B cell (primary cell): ENCODE measurements around the gene TIAM2. TPM values are rescaled to one million over a fixed set of nuclear protein-coding genes. Genes with fewer than 3 reads are reported as not detected.

ENCODE experiments used
- ATAC-seq: fragments of 200-7000 bp; cut with Tn5 transposase; one replicate; pipeline ENCODE4 v1.10.0; 2021; ENCODE audit warnings: low read depth, mild to moderate bottlenecking, moderate number of reproducible peaks, moderate library complexity
- CTCF ChIA-PET: fragments of 350-600 bp; sonication (Branson Sonifier 250); formaldehyde crosslinking; loops from one replicate; lab custom pipeline; 2021; ENCODE audit warnings: antibody characterized with exemption, inconsistent platforms; lab: Charles Lee
- POLR2A ChIA-PET: fragments of 350-600 bp; sonication (Branson Sonifier 250); formaldehyde crosslinking; loops from one replicate; lab custom pipeline; 2021; ENCODE audit warnings: antibody characterized with exemption; lab: Charles Lee
- DNase-seq: peaks from one replicate; pipeline ENCODE4 v3.0.0; 2013
- H2AFZ ChIP-seq: 2 replicates; pipeline ENCODE4 v1.6.1; 2012; ENCODE audit warnings: mild to moderate bottlenecking, low read depth, low read length; ENCODE audit not compliant: insufficient read depth, poor library complexity, severe bottlenecking
- H3K27ac ChIP-seq, 2 donors: 1 replicate in 1 of 2; 2 replicates in 1 of 2; pipeline ENCODE4 v1.5.1; 2012 to 2013; ENCODE audit warnings: low read length in 2 of 2, mild to moderate bottlenecking in 2 of 2, moderate library complexity in 1 of 2
- H3K27me3 ChIP-seq, 4 experiments: fragments of 200-600 bp in 1 of 4; sonication (generic) in 1 of 4; replicated peaks in 1 of 4; 1 replicate in 2 of 4; 2 replicates in 2 of 4; pipeline versions ENCODE4 v1.6.1 to v1.7.0; 2013 to 2016; ENCODE audit warnings: low read length in 3 of 4, mild to moderate bottlenecking in 2 of 4, mixed read lengths in 1 of 4, moderate library complexity in 1 of 4; ENCODE audit not compliant: insufficient read depth in 4 of 4, control insufficient read depth in 3 of 4; ENCODE audit errors: control extremely low read depth in 1 of 4
- H3K36me3 ChIP-seq, 2 experiments: replicated peaks in 1 of 2; 1 replicate in 1 of 2; 2 replicates in 1 of 2; pipeline versions ENCODE4 v1.6.1 to v1.7.1; 2013; ENCODE audit warnings: low read length in 1 of 2; ENCODE audit not compliant: insufficient read depth in 2 of 2, control insufficient read depth in 1 of 2; ENCODE audit errors: control extremely low read depth in 1 of 2, extremely low read depth in 1 of 2
- H3K4me1 ChIP-seq, 2 donors: fragments of 200-600 bp in 1 of 2; sonication (generic) in 1 of 2; 1 replicate in 1 of 2; 2 replicates in 1 of 2; pipeline versions ENCODE4 v1.5.1 to v1.6.1; 2013 to 2017; ENCODE audit warnings: low read length in 2 of 2; ENCODE audit not compliant: control insufficient read depth in 2 of 2, insufficient read depth in 2 of 2
- H3K4me2 ChIP-seq: replicated peaks from 2 replicates; pipeline ENCODE3; 2012; ENCODE audit warnings: mild to moderate bottlenecking, low read depth, low read length; ENCODE audit not compliant: poor library complexity, severe bottlenecking
- H3K4me3 ChIP-seq, 5 experiments: fragments of 200-600 bp in 1 of 5; sonication (generic) in 1 of 5; 1 replicate in 3 of 5; 2 replicates in 2 of 5; pipeline versions ENCODE4 v1.5.1 to v1.7.0; 2011 to 2016; ENCODE audit warnings: low read length in 4 of 5, mild to moderate bottlenecking in 4 of 5, low read depth in 2 of 5, control low read depth in 1 of 5, moderate library complexity in 1 of 5; ENCODE audit not compliant: insufficient read depth in 1 of 5; ENCODE audit errors: control extremely low read depth in 1 of 5, extremely low read depth in 1 of 5
- H3K79me2 ChIP-seq: fragments of 200-600 bp; sonication (generic); one replicate; pipeline ENCODE4 v1.6.0; 2016; ENCODE audit warnings: low read length; ENCODE audit not compliant: control insufficient read depth, insufficient read depth
- H3K9ac ChIP-seq: fragments of 200-600 bp; sonication (generic); 2 replicates; pipeline ENCODE4 v1.6.1; 2017; ENCODE audit warnings: mild to moderate bottlenecking, low read length, moderate library complexity
- H3K9me3 ChIP-seq, 3 donors: one replicate each; pipeline versions ENCODE4 v1.6.1 to v1.7.1; 2013; ENCODE audit warnings: low read length in 2 of 3; ENCODE audit not compliant: control insufficient read depth in 2 of 3, insufficient read depth in 1 of 3; ENCODE audit errors: control extremely low read depth in 1 of 3
- H4K20me1 ChIP-seq: 2 replicates; pipeline ENCODE4 v1.6.0; 2012; ENCODE audit warnings: mild to moderate bottlenecking, low read length; ENCODE audit not compliant: insufficient read depth, control insufficient read depth, poor library complexity, severe bottlenecking
- H3K27ac Mint-ChIP-seq: one replicate; pipeline ENCODE4 v1.8.0; 2021; ENCODE audit warnings: mixed read lengths
- H3K27me3 Mint-ChIP-seq: one replicate; pipeline ENCODE4 v1.8.0; 2021; ENCODE audit warnings: mixed read lengths
- H3K4me1 Mint-ChIP-seq: one replicate; pipeline ENCODE4 v1.8.0; 2021; ENCODE audit warnings: mixed read lengths
- H3K4me3 Mint-ChIP-seq: one replicate; pipeline ENCODE4 v1.8.0; 2021; ENCODE audit warnings: mixed read lengths
- H3K9me3 Mint-ChIP-seq: one replicate; pipeline ENCODE4 v1.8.0; 2022; ENCODE audit warnings: mixed read lengths; ENCODE audit not compliant: insufficient read depth
- CTCF ChIP-seq: fragments of 200-600 bp; IDR thresholded peaks from one replicate; pipeline ENCODE4 v1.8.0; 2022; ENCODE audit warnings: antibody characterized with exemption, mild to moderate bottlenecking
- EZH2 ChIP-seq: IDR thresholded peaks from 2 replicates; pipeline ENCODE4 v1.6.1; 2012; ENCODE audit warnings: borderline replicate concordance, low read depth, mild to moderate bottlenecking, moderate library complexity, low read length; ENCODE audit not compliant: insufficient read depth, poor library complexity, severe bottlenecking
- WGBS: methylation state at CpG from one replicate; pipeline ENCODE4 v1.1.5; 2013; ENCODE audit warnings: missing lambda C conversion rate; ENCODE audit not compliant: insufficient coverage; 5-methylcytosine and 5-hydroxymethylcytosine counted together
- intact Hi-C: fragments of 100-400 bp; cut with micrococcal nuclease; formaldehyde crosslinking; loops from one replicate; pipeline ENCODE4 v1.10.0; 2022
- polyA plus RNA-seq: library from polyadenylated mRNA; depleted of rRNA; stranded (reverse); fragments of >200 nt; gene quantifications from 2 replicates; pipeline ENCODE4 v1.2.3, GENCODE V29; 2012
- total RNA-seq, 2 donors: library from RNA; stranded (reverse); fragments of 120-200 nt in 1 of 2; gene quantifications; 1 replicate in 1 of 2; 2 replicates in 1 of 2; pipeline versions ENCODE4 v1.2.3 to v1.2.4, GENCODE V29; 2013 to 2022

The TIAM2 gene
- total and polyA plus RNA-seq, 2 donors (not counting 1 experiment from before 2014, with no cell fraction given), result 13.1 to 18.8 TPM

- H3K79me2 ChIP-seq, result no peaks in the 10 kb centered on the region
- POLR2A ChIA-PET, result no interaction called here
- no peak overlapping the region for H3K4me2 ChIP-seq
- Mint-ChIP-seq H3K27me3 (no peaks in the 10 kb centered on the region), H3K4me1 (peaks cover 2% of the 10 kb centered on the region), H3K9me3 (no peaks in the 10 kb centered on the region), H3K27ac (no peak overlapping the region), H3K4me3 (no peak overlapping the region)
- H3K27ac ChIP-seq, result no peak overlapping the region
- no peak overlapping the region for H3K4me3 ChIP-seq
- intact Hi-C loops, result no loop called here
- H3K9ac ChIP-seq, result no peak overlapping the region
- ATAC-seq (no peak), DNase-seq (no peak)
- H3K9me3 ChIP-seq, result peaks cover 0 to 3% (median 0%) of the 10 kb centered on the region in 3 donors
- H3K27me3 ChIP-seq, result no peaks in the 10 kb centered on the region
- no peaks in the 10 kb centered on the region for H3K4me1 ChIP-seq
- no peak overlapping the region for H2AFZ ChIP-seq
- H4K20me1 ChIP-seq, result no peaks in the 10 kb centered on the region
- 100% methylated on average over 1 of the region's 2 CpGs for WGBS
- H3K36me3 ChIP-seq, result peaks cover 0 to 5% of the 10 kb centered on the region in 2 experiments
- TF ChIP-seq CTCF (no peak), EZH2 (no peak)
- CTCF ChIA-PET, result interaction anchor here (1.2 to 5.9 kb wide), 4 partner anchors 68 to 571 kb away, joined by 3 to 92 read pairs (median 24); no protein-coding TSS in a partner anchor
Measured at GRCh38 chr6:155246825-155247224, 251.7 kb downstream of the TIAM2 start.

GRCh38 chr6:155247618-155248007 lies 252.5 kb downstream of the TIAM2 start:
- TF ChIP-seq EZH2, result no peak
- TF ChIP-seq CTCF, result no peak
- H3K79me2 ChIP-seq, result no peaks in the 10 kb centered on the region
- H3K4me2 ChIP-seq, result no peak overlapping the region
- ChIA-PET CTCF (interaction anchor here (0.7 to 5.9 kb wide), 15 partner anchors 8 to 572 kb away, joined by 3 to 92 read pairs (median 6); no protein-coding TSS in a partner anchor), POLR2A (no interaction called here)
- intact Hi-C loops, result loop anchor here (1.0 kb wide), 5 partner anchors 66 to 572 kb away; no protein-coding TSS in a partner anchor
- H3K4me1 ChIP-seq, result no peaks in the 10 kb centered on the region
- no peaks in the 10 kb centered on the region for H4K20me1 ChIP-seq
- H3K9me3 ChIP-seq, result peaks cover 0 to 3% (median 0%) of the 10 kb centered on the region in 3 donors
- H3K9ac ChIP-seq, result no peak overlapping the region
- Mint-ChIP-seq H3K27ac (no peak overlapping the region), H3K27me3 (no peaks in the 10 kb centered on the region), H3K4me1 (peaks cover 2% of the 10 kb centered on the region), H3K4me3 (no peak overlapping the region), H3K9me3 (no peaks in the 10 kb centered on the region)
- peaks cover 0 to 8% of the 10 kb centered on the region in 2 experiments for H3K36me3 ChIP-seq
- no peaks in the 10 kb centered on the region for H3K27me3 ChIP-seq
- no peak overlapping the region for H2AFZ ChIP-seq
- no peak overlapping the region for H3K4me3 ChIP-seq
- no peak overlapping the region for H3K27ac ChIP-seq
- 100% methylated on average over 2 of the region's 5 CpGs for WGBS
- ATAC-seq (no peak), DNase-seq (no peak)
